M059J (cell line): Measurements from ENCODE around the gene STK32C. TPM values are rescaled to one million over a fixed set of nuclear protein-coding genes. Genes with fewer than 3 reads are reported as not detected.

Experiments used
- DNase-seq: peaks from one replicate; pipeline ENCODE4 v3.0.0-alpha.2; 2012; ENCODE audit warnings: low read depth
- total RNA-seq: library from RNA; depleted of rRNA; stranded (reverse); fragments of >200 nt; shearing (Covaris generic); gene quantifications from 2 replicates; pipeline ENCODE4 v1.2.3, GENCODE V29; 2014

The STK32C gene
- total RNA-seq, 1 experiment from 2014 or later = 3.6 TPM

- no peak for DNase-seq
Observed at GRCh38 chr10:132249226-132249724, 58.5 kb downstream of the STK32C start.

GRCh38 chr10:132248455-132249225, 59.1 kb downstream of the STK32C start:
- DNase-seq = no peak

GRCh38 chr10:132247943-132248342, 59.8 kb downstream of the STK32C start:
- DNase-seq = no peak

GRCh38 chr10:132246296-132246695, 61.5 kb downstream of the STK32C start:
- no peak for DNase-seq

- no peak for DNase-seq
Observed at GRCh38 chr10:132245056-132245455, 62.7 kb downstream of the STK32C start.

GRCh38 chr10:132243626-132244025, 64.1 kb downstream of the STK32C start:
- DNase-seq = no peak

GRCh38 chr10:132243141-132243540, 64.6 kb downstream of the STK32C start:
- no peak for DNase-seq

- DNase-seq = no peak
Observed at GRCh38 chr10:132242103-132242840, 65.5 kb downstream of the STK32C start.

- no peak for DNase-seq
Observed at GRCh38 chr10:132241496-132241895, 66.3 kb downstream of the STK32C start.

- no peak for DNase-seq
Observed at GRCh38 chr10:132241086-132241485, 66.7 kb downstream of the STK32C start.

GRCh38 chr10:132240581-132240980, 67.2 kb downstream of the STK32C start:
- DNase-seq = no peak

- DNase-seq = no peak
Observed at GRCh38 chr10:132240156-132240555, 67.6 kb downstream of the STK32C start.

- DNase-seq = no peak
Observed at GRCh38 chr10:132239126-132240031, 68.4 kb downstream of the STK32C start.

GRCh38 chr10:132238371-132239125, 69.2 kb downstream of the STK32C start:
- DNase-seq = no peak

- no peak for DNase-seq
Observed at GRCh38 chr10:132237871-132238270, 69.9 kb downstream of the STK32C start.

- DNase-seq = no peak
Observed at GRCh38 chr10:132237396-132237795, 70.4 kb downstream of the STK32C start.

- DNase-seq = no peak
Observed at GRCh38 chr10:132236881-132237280, 70.9 kb downstream of the STK32C start.

- no peak for DNase-seq
Observed at GRCh38 chr10:132236161-132236560, 71.6 kb downstream of the STK32C start.

GRCh38 chr10:132234860-132235259, 72.9 kb downstream of the STK32C start:
- DNase-seq = no peak

GRCh38 chr10:132233501-132234085, 74.2 kb downstream of the STK32C start:
- DNase-seq = no peak

GRCh38 chr10:132232981-132233380, 74.8 kb downstream of the STK32C start:
- no peak for DNase-seq
